ENCODE results near the gene RBMY1J. TPM values are rescaled to one million over a fixed set of nuclear protein-coding genes. Genes with fewer than 3 reads are reported as not detected.

Gene RBMY1J
- total RNA-seq, 1 experiment from 2014 or later: not detected

Other genes starting within 250 kb of the RBMY1J start
- gene RBMY1F, start 220.5 kb upstream of the RBMY1J start, total RNA-seq (2021; ENCODE audit: unreplicated experiment): not detected